Heart left ventricle (tissue), 16 donors: ENCODE data around the gene GGNBP2. TPM values are rescaled to one million over a fixed set of nuclear protein-coding genes. Genes with fewer than 3 reads are reported as not detected.

Experiments used
- ATAC-seq, 4 donors: fragments of 200-7000 bp; cut with Tn5 transposase; one replicate each; pipeline ENCODE4 v1.9.1; 2020 to 2022; ENCODE audit warnings: moderate library complexity in 4 of 4, mild to moderate bottlenecking in 3 of 4, moderate number of reproducible peaks in 1 of 4
- DNase-seq, 5 donors: peaks; one replicate each; pipeline ENCODE4 v3.0.0-alpha.2; 2020
- H3K27ac ChIP-seq, 12 donors: fragments of 200-600 bp; sonication (generic) in 4 of 12; one replicate each; pipeline versions ENCODE4 v1.5.0 to v1.8.0; 2016 to 2022; ENCODE audit warnings: mild to moderate bottlenecking in 2 of 12
- H3K27me3 ChIP-seq, 9 donors: fragments of 200-600 bp; sonication (generic) in 2 of 9; one replicate each; pipeline versions ENCODE4 v1.5.1 to v1.8.0; 2016 to 2022; ENCODE audit warnings: mild to moderate bottlenecking in 3 of 9
- H3K36me3 ChIP-seq, 9 donors: fragments of 200-600 bp; sonication (generic) in 2 of 9; one replicate each; pipeline versions ENCODE4 v1.5.0 to v1.8.0; 2018 to 2022; ENCODE audit warnings: mild to moderate bottlenecking in 2 of 9
- H3K4me1 ChIP-seq, 12 donors: fragments of 200-600 bp; sonication (generic) in 4 of 12; one replicate each; pipeline versions ENCODE4 v1.5.0 to v1.8.0; 2016 to 2022; ENCODE audit warnings: mild to moderate bottlenecking in 3 of 12
- H3K4me3 ChIP-seq, 12 donors: fragments of 200-600 bp; sonication (generic) in 4 of 12; one replicate each; pipeline versions ENCODE4 v1.5.0 to v1.8.0; 2017 to 2022; ENCODE audit warnings: mild to moderate bottlenecking in 9 of 12, moderate library complexity in 4 of 12
- H3K9me3 ChIP-seq, 12 donors: fragments of 200-600 bp; sonication (generic) in 4 of 12; one replicate each; pipeline versions ENCODE4 v1.5.0 to v1.8.0; 2016 to 2022; ENCODE audit warnings: mild to moderate bottlenecking in 1 of 12
- CTCF ChIP-seq, 12 donors: fragments of 200-600 bp; sonication (generic) in 4 of 12; IDR thresholded peaks; one replicate each; pipeline versions ENCODE4 v1.5.0 to v1.8.0; 2018 to 2022; ENCODE audit warnings: antibody characterized with exemption in 12 of 12, mild to moderate bottlenecking in 5 of 12
- POLR2A ChIP-seq, 2 donors: fragments of 450-650 bp; IDR thresholded peaks; one replicate each; pipeline ENCODE4 v1.6.1; 2017; ENCODE audit warnings: antibody characterized with exemption in 2 of 2, mild to moderate bottlenecking in 2 of 2, moderate library complexity in 2 of 2
- WGBS, 4 donors: extraction: QIAGEN DNeasy Blood & Tissue Kit in 2 of 4; methylation state at CpG; one replicate each; pipeline versions ENCODE4 v1.1.5 to v1.1.7; 2013 to 2018; 5-methylcytosine and 5-hydroxymethylcytosine counted together
- intact Hi-C, 10 donors: fragments of 100-400 bp; cut with DNase I; formaldehyde crosslinking; loops; one replicate each; pipeline versions ENCODE4 v1.11.1 to v1.14.2; 2022
- polyA plus RNA-seq, 2 donors: library from polyadenylated mRNA; stranded (reverse); fragments of 200-250 nt; gene quantifications; one replicate each; pipeline ENCODE4 v1.2.3, GENCODE V29; 2013
- total RNA-seq, 9 donors: library from RNA; depleted of rRNA in 2 of 9; stranded (reverse); fragments of >200 nt in 2 of 9; fragmentation: NEBNext Ultra II Directional in 3 of 9; extraction: Animal tissue kit (Norgen Biotek cat#: 25700) in 3 of 9; gene quantifications; one replicate each; pipeline versions ENCODE4 v1.1.0 to v1.2.4, GENCODE V29; 2016 to 2023
- donor health status: ischemic (EF 13 %, LVEDD 7.1; RV severe dilation, severe dysfunction).
- donor health status: healthy with polysubstance abuse.
- donor health status: DM: no; HTN: yes; CAD: no.
- donor health status: DM: no; HTN: no; CAD: no.
- donor health status: ischemic (EF 25% LVEDD 6.9; RV normal size, moderate dysfunction).
- donor health status: ischemic (EF 25% LVEDD 5.7; RV mildly dilated, moderate dysfunction).
- donor health status: healthy.
- donor health status: DM: yes; HTN: yes; CAD: no.
- donor health status: ischemic (EF 35%, LVEDD 5.7; RV mildly dilated, moderate dysfunction).
- donor health status: nonischemic (EF 11% LVEDD 7.7; RV severe dilation, severe dysfunction).
- donor health status: DM: yes; HTN: yes; CAD: no.
- donor health status: PGD.
- donor health status: ischemic (EF 29% LVEDD 5.4; RV normal size, mild dysfunction).
- donor health status: nonischemic (EF 23%, LVEDD 6.1; RV moderate dilation, normal function).

Gene GGNBP2
- total and polyA plus RNA-seq, 11 donors: 27.4 to 62.9 (median 40.5) TPM

GRCh38 chr17:36599546-36600250, 55.0 kb downstream of the GGNBP2 start:
- Histone ChIP-seq H3K36me3 (no peaks in the 10 kb centered on the region), H3K27ac (no peak overlapping the region), H3K27me3 (no peaks in the 10 kb centered on the region), H3K4me3 (no peak overlapping the region), H3K9me3 (no peaks in the 10 kb centered on the region), H3K4me1 (peaks cover 0 to 30% (median 18%) of the 10 kb centered on the region in 12 donors)
- WGBS, 4 donors: 89 to 96% (median 92%) methylated on average over 11 of the region's 11 CpGs
- no peak for TF ChIP-seq CTCF (IDR thresholded peaks at IDR 0.05)
- TF ChIP-seq POLR2A (IDR thresholded peaks at IDR 0.05): no peak
- intact Hi-C loops: loop anchor here in 3 of 10 donors (2.0 to 10.0 kb wide), 6 partner anchors 65 to 885 kb away; partner anchors contain the start of genes AATF (in 1 of the 3), ACACA (in 1 of the 3), DUSP14 (in 1 of the 3) and MYO19 (in 1 of the 3)
- DNase-seq: no peak
- ATAC-seq: no peak

- peak overlapping the region in 5 of 12 donors; percentile 75 to 85 (median 79) for H3K27ac ChIP-seq
- no peaks in the 10 kb centered on the region for H3K36me3 ChIP-seq
- H3K9me3 ChIP-seq: no peaks in the 10 kb centered on the region
- no peak for TF ChIP-seq POLR2A (IDR thresholded peaks at IDR 0.05)
- TF ChIP-seq CTCF (IDR thresholded peaks at IDR 0.05): no peak
- peaks cover 0 to 30% (median 18%) of the 10 kb centered on the region in 12 donors for H3K4me1 ChIP-seq
- WGBS, 4 donors: 69 to 83% (median 76%) methylated on average over 3 of the region's 3 CpGs
- ATAC-seq: no peak
- DNase-seq: no peak
- H3K27me3 ChIP-seq: no peaks in the 10 kb centered on the region
- peak overlapping the region in 5 of 12 donors; percentile 71 to 98 (median 85) for H3K4me3 ChIP-seq
- intact Hi-C loops: loop anchor here in 2 of 10 donors (2.0 to 10.0 kb wide), 3 partner anchors 66 to 804 kb away; partner anchors contain the start of genes ACACA (in 1 of the 2), MYO19 (in 1 of the 2), PIGW (in 1 of the 2) and TADA2A (in 1 of the 2)
These were observed 55.7 kb downstream of the GGNBP2 start for GRCh38 chr17:36600465-36600864.

DNA sequence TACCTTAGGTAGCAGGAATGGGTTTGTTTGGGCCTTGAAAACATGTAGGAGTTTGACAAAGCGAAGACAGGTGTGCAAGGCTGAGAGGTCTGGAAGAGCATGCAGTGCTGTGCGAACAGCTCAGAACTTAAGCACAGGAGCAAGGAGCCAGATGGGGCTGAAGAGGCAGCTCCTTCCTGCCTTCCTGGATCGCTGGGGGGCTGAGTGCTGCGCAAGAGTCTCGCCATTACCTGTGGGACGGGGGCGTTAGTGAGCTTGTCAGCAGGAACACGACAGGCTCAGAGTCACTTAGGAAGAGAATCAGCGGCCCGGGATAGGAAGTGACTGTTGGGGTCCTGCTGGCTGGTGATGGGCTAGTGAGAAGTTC, 56.2 kb downstream of the GGNBP2 start:
- WGBS, 4 donors: 12 to 16% (median 15%) methylated on average over 6 to 10 of the region's 10 CpGs
- intact Hi-C loops: loop anchor here in 2 of 10 donors (2.0 to 10.0 kb wide), 3 partner anchors 66 to 804 kb away; partner anchors contain the start of genes ACACA (in 1 of the 2), MYO19 (in 1 of the 2), PIGW (in 1 of the 2) and TADA2A (in 1 of the 2)

More for the DNA sequence above, 56.2 kb downstream of the GGNBP2 start:
- DNase-seq (no peak), ATAC-seq (peak in 1 of 4 donors; percentile 7)
- no peak for TF ChIP-seq POLR2A (IDR thresholded peaks at IDR 0.05)
- no peak for TF ChIP-seq CTCF (IDR thresholded peaks at IDR 0.05)
- no peaks in the 10 kb centered on the region for H3K9me3 ChIP-seq
- H3K4me1 ChIP-seq: peaks cover 0 to 30% (median 18%) of the 10 kb centered on the region in 12 donors
- peak overlapping the region in 11 of 12 donors; percentile 51 to 98 (median 82) for H3K4me3 ChIP-seq
- H3K27ac ChIP-seq: peak overlapping the region; percentile 14 to 87 (median 79)
- no peaks in the 10 kb centered on the region for H3K27me3 ChIP-seq
- H3K36me3 ChIP-seq: no peaks in the 10 kb centered on the region
